Suprapubic skin (tissue), 4 donors: ENCODE data around the gene SLC1A6. TPM values are rescaled to one million over a fixed set of nuclear protein-coding genes. Genes with fewer than 3 reads are reported as not detected.

Source experiments
- DNase-seq, 2 donors: peaks; one replicate each; pipeline ENCODE4 v3.0.0-alpha.2; 2019; ENCODE audit warnings: low spot score in 2 of 2
- H3K27ac ChIP-seq: fragments of 200-600 bp; sonication (generic); one replicate; pipeline ENCODE4 v1.5.1; 2019
- H3K27me3 ChIP-seq: fragments of 200-600 bp; sonication (generic); one replicate; pipeline ENCODE4 v1.5.1; 2019
- H3K36me3 ChIP-seq: fragments of 200-600 bp; sonication (generic); one replicate; pipeline ENCODE4 v1.5.1; 2019
- H3K4me1 ChIP-seq: fragments of 200-600 bp; sonication (generic); one replicate; pipeline ENCODE4 v1.5.1; 2019
- H3K4me3 ChIP-seq: fragments of 200-600 bp; sonication (generic); one replicate; pipeline ENCODE4 v1.5.1; 2019; ENCODE audit warnings: mild to moderate bottlenecking
- H3K9me3 ChIP-seq: fragments of 200-600 bp; sonication (generic); one replicate; pipeline ENCODE4 v1.5.1; 2019
- CTCF ChIP-seq, 2 donors: fragments of 200-600 bp in 1 of 2; fragments of 450-650 bp in 1 of 2; sonication (generic) in 1 of 2; IDR thresholded peaks; one replicate each; pipeline ENCODE4 v1.5.1; 2016 to 2019; ENCODE audit warnings: antibody characterized with exemption in 2 of 2, mild to moderate bottlenecking in 1 of 2, moderate library complexity in 1 of 2
- EP300 ChIP-seq: sonication (generic); formaldehyde crosslinking; IDR thresholded peaks from one replicate; pipeline ENCODE4 v1.6.1; 2017; ENCODE audit warnings: antibody characterized with exemption
- POLR2A ChIP-seq, 2 donors: fragments of 450-650 bp; IDR thresholded peaks; one replicate each; pipeline ENCODE4 v1.6.1; 2017; ENCODE audit warnings: antibody characterized with exemption in 2 of 2, mild to moderate bottlenecking in 2 of 2, moderate library complexity in 2 of 2
- POLR2AphosphoS5 ChIP-seq, 3 donors: sonication (generic); formaldehyde crosslinking; IDR thresholded peaks; one replicate each; pipeline ENCODE4 v1.6.1; 2017; ENCODE audit warnings: antibody characterized with exemption in 3 of 3
- WGBS: methylation state at CpG from one replicate; pipeline ENCODE4 v1.1.5; 2018; 5-methylcytosine and 5-hydroxymethylcytosine counted together
- total RNA-seq, 4 donors: library from RNA; depleted of rRNA; stranded (reverse); fragments of >200 nt; gene quantifications; one replicate each; pipeline ENCODE4 v1.1.0, GENCODE V29; 2016

The SLC1A6 gene
- total RNA-seq, 4 donors from 2014 or later = 2.8 to 24.5 (median 9.8) TPM

GRCh38 chr19:14943601-14944000, 36.1 kb downstream of the SLC1A6 start:
- Histone ChIP-seq H3K9me3 (no peaks in the 10 kb centered on the region), H3K27me3 (no peaks in the 10 kb centered on the region), H3K36me3 (no peaks in the 10 kb centered on the region), H3K27ac (no peak overlapping the region), H3K4me3 (no peak overlapping the region), H3K4me1 (no peaks in the 10 kb centered on the region)
- DNase-seq = no peak
- WGBS = 49% methylated on average over 4 of the region's 4 CpGs
- TF ChIP-seq POLR2A (IDR thresholded peaks at IDR 0.05) = no peak
- TF ChIP-seq EP300 = no peak
- TF ChIP-seq CTCF (IDR thresholded peaks at IDR 0.05) = no peak
- TF ChIP-seq POLR2AphosphoS5 (IDR thresholded peaks at IDR 0.05) = no peak

GRCh38 chr19:14941189-14941588, 38.5 kb downstream of the SLC1A6 start, which contains the start of gene OR7C2:
OR7C2 (plus strand) TSS chr19:14941489; CDS start chr19:14941489, 0 bp downstream.
- no peak for DNase-seq
- Histone ChIP-seq H3K36me3 (no peaks in the 10 kb centered on the region), H3K9me3 (no peaks in the 10 kb centered on the region), H3K27ac (no peak within 1 kb of the TSS), H3K4me3 (no peak within 1 kb of the TSS), H3K27me3 (no peaks in the 10 kb centered on the region), H3K4me1 (no peaks in the 10 kb centered on the region)
- TF ChIP-seq POLR2AphosphoS5 (IDR thresholded peaks at IDR 0.05) = no peak
- no peak for TF ChIP-seq POLR2A (IDR thresholded peaks at IDR 0.05)
- no peak for TF ChIP-seq EP300
- TF ChIP-seq CTCF (IDR thresholded peaks at IDR 0.05) = no peak
- WGBS = 86% methylated on average over 6 of the region's 6 CpGs

- TF ChIP-seq POLR2A (IDR thresholded peaks at IDR 0.05) (no peak), CTCF (IDR thresholded peaks at IDR 0.05) (no peak), EP300 (no peak), POLR2AphosphoS5 (IDR thresholded peaks at IDR 0.05) (no peak)
- H3K36me3 ChIP-seq = no peaks in the 10 kb centered on the region
- no peaks in the 10 kb centered on the region for H3K4me1 ChIP-seq
- no peaks in the 10 kb centered on the region for H3K27me3 ChIP-seq
- H3K9me3 ChIP-seq = no peaks in the 10 kb centered on the region
- 72% methylated on average over 6 of the region's 6 CpGs for WGBS
- H3K4me3 ChIP-seq = no peak overlapping the region
- H3K27ac ChIP-seq = no peak overlapping the region
- no peak for DNase-seq
Observed at GRCh38 chr19:14940266-14940665, 39.4 kb downstream of the SLC1A6 start.

- no peak overlapping the region for H3K4me3 ChIP-seq
- H3K36me3 ChIP-seq = no peaks in the 10 kb centered on the region
- no peaks in the 10 kb centered on the region for H3K4me1 ChIP-seq
- no peak for DNase-seq
- H3K9me3 ChIP-seq = no peaks in the 10 kb centered on the region
- WGBS = 77% methylated on average over 1 of the region's 1 CpG
- H3K27me3 ChIP-seq = peaks cover 4% of the 10 kb centered on the region
- TF ChIP-seq POLR2A (IDR thresholded peaks at IDR 0.05) (no peak), EP300 (no peak)
- no peak overlapping the region for H3K27ac ChIP-seq
Observed at GRCh38 chr19:14933506-14933905, 46.2 kb downstream of the SLC1A6 start.

GRCh38 chr19:14916848-14917247, 62.8 kb downstream of the SLC1A6 start:
- H3K9me3 ChIP-seq = no peaks in the 10 kb centered on the region
- WGBS = 28% methylated on average over 5 of the region's 5 CpGs
- no peak overlapping the region for H3K27ac ChIP-seq
- peaks cover 16% of the 10 kb centered on the region for H3K27me3 ChIP-seq
- no peak for DNase-seq
- no peaks in the 10 kb centered on the region for H3K4me1 ChIP-seq
- H3K4me3 ChIP-seq = no peak overlapping the region
- H3K36me3 ChIP-seq = no peaks in the 10 kb centered on the region
- TF ChIP-seq CTCF (IDR thresholded peaks at IDR 0.05) = no peak
- no peak for TF ChIP-seq POLR2A (IDR thresholded peaks at IDR 0.05)
- TF ChIP-seq POLR2AphosphoS5 (IDR thresholded peaks at IDR 0.05) = no peak
- no peak for TF ChIP-seq EP300

- no peaks in the 10 kb centered on the region for H3K36me3 ChIP-seq
- TF ChIP-seq EP300 = no peak
- TF ChIP-seq CTCF (IDR thresholded peaks at IDR 0.05) = no peak
- no peak for TF ChIP-seq POLR2AphosphoS5 (IDR thresholded peaks at IDR 0.05)
- no peak for TF ChIP-seq POLR2A (IDR thresholded peaks at IDR 0.05)
- H3K4me3 ChIP-seq = no peak overlapping the region
- WGBS = 69% methylated on average over 6 of the region's 6 CpGs
- H3K27me3 ChIP-seq = peaks cover 16% of the 10 kb centered on the region
- no peak for DNase-seq
- H3K27ac ChIP-seq = no peak overlapping the region
- no peaks in the 10 kb centered on the region for H3K4me1 ChIP-seq
- no peaks in the 10 kb centered on the region for H3K9me3 ChIP-seq
Observed at GRCh38 chr19:14915116-14915515, 64.5 kb downstream of the SLC1A6 start.
